K562 (cell line): Measurements from ENCODE around the gene TMEM59. TPM values are rescaled to one million over a fixed set of nuclear protein-coding genes. Genes with fewer than 3 reads are reported as not detected.
"Not testable (repeated sequence)": the region's sequence is repeated elsewhere in the genome, so short reads cannot be mapped to it uniquely, and the experiment has no call there.

Experiments used
- ATAC-seq: fragments of 200-7000 bp; cut with Tn5 transposase; 3 replicates; pipeline ENCODE4 v1.9.1; 2020; ENCODE audit warnings: moderate library complexity
- BruUV-seq: library from RNA; stranded (reverse); fragments of 400-500 nt; replicated peaks from 2 replicates; lab custom pipeline; 2021; lab: Mats Ljungman, UMichigan
- CTCF ChIA-PET: fragments of 300-600 bp; formaldehyde crosslinking; extraction: SDS; loops from one replicate; lab custom pipeline; 2021; ENCODE audit warnings: low intra/inter-chr PET ratio; lab: Yijun Ruan, JAX
- POLR2A ChIA-PET: fragments of 300-600, 350-650 bp; sonication (Branson Sonifier 250); formaldehyde crosslinking; extraction: SDS; loops from one replicate; lab custom pipeline; 2021; ENCODE audit warnings: antibody characterized with exemption, inconsistent platforms; lab: Yijun Ruan, JAX
- DNase-seq, 4 experiments: peaks; one replicate each; pipeline versions ENCODE4 v3.0.0 to v3.0.0-alpha.2; 2011 to 2018; ENCODE audit warnings: low spot score in 3 of 4, mixed read lengths in 3 of 4; ENCODE audit errors: extremely low read depth in 1 of 4
- FAIRE-seq: peaks from 2 replicates; lab custom pipeline; 2011; peaks lifted over from hg19 to GRCh38; lab: Jason Lieb, UNC
- H2AFZ ChIP-seq: 2 replicates; pipeline ENCODE4 v1.6.0; 2011; ENCODE audit warnings: low read depth, low read length, control low read depth, inconsistent platforms
- H3K27ac ChIP-seq: fragments of 200-600 bp; 3 replicates; pipeline ENCODE4 v1.8.0; 2011; ENCODE audit warnings: low read depth, mild to moderate bottlenecking, control low read depth, inconsistent platforms, low read length, moderate library complexity, mixed read lengths; ENCODE audit errors: extremely low read depth
- H3K27me3 ChIP-seq, 2 experiments: fragments of 300-600 bp in 1 of 2; 2 replicates in 1 of 2; 3 replicates in 1 of 2; pipeline versions ENCODE4 v1.6.0 to v1.8.0; 2011; ENCODE audit warnings: inconsistent platforms in 2 of 2, low read length in 2 of 2, mild to moderate bottlenecking in 1 of 2, mixed read lengths in 1 of 2, moderate library complexity in 1 of 2; ENCODE audit not compliant: control insufficient read depth in 2 of 2, insufficient read depth in 2 of 2
- H3K36me3 ChIP-seq: fragments of 300-600 bp; 3 replicates; pipeline ENCODE4 v1.8.0; 2011; ENCODE audit warnings: mild to moderate bottlenecking, low read length, inconsistent platforms; ENCODE audit not compliant: control insufficient read depth, insufficient read depth
- H3K4me1 ChIP-seq, 2 experiments: fragments of 200-600 bp in 1 of 2; replicated peaks in 1 of 2; 2 replicates in 1 of 2; 3 replicates in 1 of 2; pipeline versions ENCODE4 v1.5.1 to v1.8.0; 2011; ENCODE audit warnings: inconsistent platforms in 2 of 2, low read length in 2 of 2, mild to moderate bottlenecking in 1 of 2, mixed read lengths in 1 of 2, moderate library complexity in 1 of 2; ENCODE audit not compliant: control insufficient read depth in 2 of 2, insufficient read depth in 2 of 2
- H3K4me2 ChIP-seq: 2 replicates; pipeline ENCODE4 v1.6.1; 2011; ENCODE audit warnings: low read length, control low read depth, inconsistent platforms, mixed read lengths; ENCODE audit not compliant: insufficient read depth
- H3K4me3 ChIP-seq: fragments of 200-600 bp; sonication (generic), shearing (Covaris generic); 2 replicates; pipeline ENCODE4 v1.5.1; 2016; ENCODE audit warnings: control low read depth, inconsistent platforms
- H3K79me2 ChIP-seq: fragments of 200-600 bp; 3 replicates; pipeline ENCODE4 v1.8.0; 2011; ENCODE audit warnings: low read length, inconsistent platforms; ENCODE audit not compliant: control insufficient read depth, insufficient read depth
- H3K9ac ChIP-seq, 2 experiments: 2 replicates each; pipeline versions ENCODE4 v1.6.0 to v1.6.1; 2011; ENCODE audit warnings: low read depth in 2 of 2, low read length in 2 of 2, control low read depth in 1 of 2, inconsistent platforms in 1 of 2, mild to moderate bottlenecking in 1 of 2, mixed read lengths in 1 of 2; ENCODE audit not compliant: insufficient read depth in 1 of 2
- H3K9me1 ChIP-seq: one replicate; pipeline ENCODE4 v1.6.0; 2011; ENCODE audit warnings: inconsistent platforms, mild to moderate bottlenecking, low read length, moderate library complexity; ENCODE audit not compliant: control insufficient read depth, insufficient read depth
- H3K9me3 ChIP-seq: replicated peaks from 2 replicates; pipeline ENCODE4 v1.5.1; 2011; ENCODE audit warnings: low read depth, low read length, inconsistent platforms; ENCODE audit not compliant: control insufficient read depth, insufficient read depth
- H4K20me1 ChIP-seq: replicated peaks from 2 replicates; pipeline ENCODE4 v1.6.1; 2011; ENCODE audit warnings: low read length, inconsistent platforms, mixed read lengths; ENCODE audit not compliant: control insufficient read depth, insufficient read depth
- HNRNPH1 ChIP-seq: fragments of 200-400 bp; formaldehyde crosslinking; optimal IDR thresholded peaks from 2 replicates; pipeline ENCODE3; 2017; ENCODE audit warnings: low read depth, mild to moderate bottlenecking, low read length, moderate library complexity
- JUN ChIP-seq, 2 experiments: sonication (generic) in 1 of 2; formaldehyde crosslinking in 1 of 2; IDR thresholded peaks; 2 replicates each; pipeline versions ENCODE4 v1.6.1 to v1.8.0; 2012 to 2022; ENCODE audit warnings: borderline replicate concordance in 2 of 2, mild to moderate bottlenecking in 2 of 2, improper control_type of control experiment in 1 of 2, low read depth in 1 of 2, low read length in 1 of 2, missing genetic modification reagents in 1 of 2
- RAD21 ChIP-seq, 2 experiments: fragments of 250-450 bp in 1 of 2; fragments of 450-650 bp in 1 of 2; sonication (Bioruptor Pico) in 1 of 2; formaldehyde crosslinking in 1 of 2; IDR thresholded peaks in 1 of 2; conservative IDR thresholded peaks in 1 of 2; 2 replicates each; pipeline versions ENCODE4 v1.4.0 to v1.8.0; 2020 to 2022; ENCODE audit warnings: mild to moderate bottlenecking in 2 of 2, moderate library complexity in 1 of 2
- RBM14 ChIP-seq: fragments of 200-400 bp; formaldehyde crosslinking; IDR thresholded peaks from 2 replicates; pipeline ENCODE4 v1.6.1; 2018; ENCODE audit warnings: low read depth, mild to moderate bottlenecking, low read length, moderate library complexity, borderline replicate concordance; ENCODE audit not compliant: insufficient read depth
- YY1 ChIP-seq, 3 experiments: IDR thresholded peaks; 2 replicates each; pipeline ENCODE4 v1.6.1; 2011; ENCODE audit warnings: low read length in 2 of 3, mild to moderate bottlenecking in 2 of 3, moderate library complexity in 2 of 3, borderline replicate concordance in 1 of 3, control low read depth in 1 of 3, low read depth in 1 of 3; ENCODE audit not compliant: insufficient read depth in 3 of 3, insufficient replicate concordance in 2 of 3, control insufficient read depth in 1 of 3, insufficient read length in 1 of 3; ENCODE audit errors: extremely low read depth in 1 of 3
- ZBTB12 ChIP-seq: fragments of 250-450 bp; sonication (Bioruptor Pico); IDR thresholded peaks from 2 replicates; pipeline ENCODE4 v1.4.0; 2020
- ZBTB7A ChIP-seq: IDR thresholded peaks from 2 replicates; pipeline ENCODE4 v1.6.1; 2011; ENCODE audit warnings: low read depth, mild to moderate bottlenecking, low read length, moderate library complexity, borderline replicate concordance; ENCODE audit not compliant: control insufficient read depth
- ZNF146 ChIP-seq: IDR thresholded peaks from one replicate; pipeline ENCODE4 v1.6.1; 2018; ENCODE audit warnings: missing compliant biosample characterization; ENCODE audit not compliant: unreplicated experiment
- ZNF277 ChIP-seq: fragments of 250-450 bp; sonication (Bioruptor Pico); IDR thresholded peaks from 2 replicates; pipeline ENCODE4 v1.8.0; 2022; ENCODE audit warnings: inconsistent platforms, mild to moderate bottlenecking, moderate library complexity, borderline replicate concordance
- ZNF408 ChIP-seq: fragments of 250-450 bp; sonication (Bioruptor Pico); IDR thresholded peaks from 2 replicates; pipeline ENCODE4 v1.4.0; 2020; ENCODE audit warnings: low read depth, mild to moderate bottlenecking, moderate library complexity
- ZNF780A ChIP-seq: fragments of 250-450 bp; sonication (Bioruptor Pico); IDR thresholded peaks from 2 replicates; pipeline ENCODE4 v1.5.0; 2021; ENCODE audit warnings: mild to moderate bottlenecking
- WGBS: fragments of 100-300 bp; shearing (Covaris generic); methylation state at CpG from one replicate; pipeline ENCODE4 v1.1.6; 2016; ENCODE audit warnings: low coverage, mixed read lengths; ENCODE audit not compliant: insufficient coverage; ENCODE audit errors: missing lambda C conversion rate; 5-methylcytosine and 5-hydroxymethylcytosine counted together
- in situ Hi-C: fragments of 300-500 bp; cut with MboI; formaldehyde crosslinking; loops from 4 replicates; pipeline ENCODE4 v1.15.0; 2018; ENCODE audit warnings: inconsistent platforms, mixed read lengths
- intact Hi-C: fragments of 100-400 bp; cut with micrococcal nuclease; formaldehyde crosslinking; loops from 2 replicates; pipeline ENCODE4 v1.14.2; 2022
- polyA plus RNA-seq, 8 experiments: library from polyadenylated mRNA; depleted of rRNA in 4 of 8; stranded (reverse) in 5 of 8; unstranded in 3 of 8; fragments of >200 nt; fragmentation: Nextera tagmentation in 2 of 8; fragmentation: Illumina TruSeq in 1 of 8; extraction: Ambion mirVana in 2 of 8; extraction: Trizol in 1 of 8; gene quantifications; 2 replicates each; pipeline versions ENCODE4 v1.2.1 to v1.2.3, GENCODE V29; 2011 to 2014; ENCODE audit warnings: inconsistent platforms in 1 of 8, missing spikeins in 1 of 8
- total RNA-seq, 7 experiments: library from RNA; depleted of rRNA in 6 of 7; stranded (reverse); fragments of >200 nt in 6 of 7; fragmentation: Illumina TruSeq in 2 of 7; extraction: Trizol in 2 of 7; gene quantifications; 2 replicates each; pipeline versions ENCODE4 v1.2.1 to v1.2.3, GENCODE V29; 2011 to 2021; ENCODE audit warnings: low replicate concordance in 1 of 7

TMEM59 gene
- total and polyA plus RNA-seq, 9 of the 15 experiments (the other 6 are each of a cell fraction or from before 2014, with no cell fraction given) = 93.1 to 316 (median 151) TPM

GRCh38 chr1:54024811-54025210 lies 28.2 kb downstream of the TMEM59 start:
- H3K4me3 ChIP-seq, H3K79me2 ChIP-seq, H4K20me1 ChIP-seq, FAIRE-seq, H3K4me2 ChIP-seq, H3K9me1 ChIP-seq, ATAC-seq, H3K27me3 ChIP-seq, H3K9me3 ChIP-seq, H2AFZ ChIP-seq, H3K4me1 ChIP-seq, H3K36me3 ChIP-seq, intact Hi-C loops, H3K27ac ChIP-seq, BruUV-seq, in situ Hi-C loops, H3K9ac ChIP-seq, CTCF ChIA-PET, DNase-seq: not testable (repeated sequence)
- TF ChIP-seq ZNF146 (CRISPR knock-in tag) = peak; percentile 58
- POLR2A ChIA-PET = interaction anchor here (0.8 kb wide), 1 partner anchor 23 kb away, joined by 3 read pairs; no protein-coding TSS in a partner anchor
- 0% methylated on average over 1 of the region's 1 CpG for WGBS

- no peak overlapping the region for H3K4me2 ChIP-seq
- no peaks in the 10 kb centered on the region for H3K9me1 ChIP-seq
- no peak for DNase-seq
- in situ Hi-C loops = no loop called here
- H2AFZ ChIP-seq = no peak overlapping the region
- FAIRE-seq = no peak
- no peak for ATAC-seq
- CTCF ChIA-PET = no interaction called here
- H3K79me2 ChIP-seq = no peaks in the 10 kb centered on the region
- H3K4me1 ChIP-seq = no peaks in the 10 kb centered on the region; a peak in 1 of 5 replicates
- H3K36me3 ChIP-seq = no peaks in the 10 kb centered on the region
- no peaks in the 10 kb centered on the region for H3K9me3 ChIP-seq
- H4K20me1 ChIP-seq = no peaks in the 10 kb centered on the region
- no peak overlapping the region for H3K27ac ChIP-seq
- WGBS = 2% methylated on average over 2 of the region's 2 CpGs
- intact Hi-C loops = no loop called here
- no peak overlapping the region for H3K9ac ChIP-seq
- peaks cover 5 to 10% of the 10 kb centered on the region in 2 experiments; a peak in 4 of 5 replicates for H3K27me3 ChIP-seq
- POLR2A ChIA-PET = interaction anchor here (1.0 kb wide), 1 partner anchor 10 kb away, joined by 3 read pairs; no protein-coding TSS in a partner anchor
- BruUV-seq = no TSS peak
- H3K4me3 ChIP-seq = no peak overlapping the region
- TF ChIP-seq YY1 (IDR thresholded peaks at IDR 0.05; ENCODE audit: borderline replicate concordance in 1 of 3, control insufficient read depth in 1 of 3, extremely low read depth in 1 of 3, insufficient read depth in 3 of 3, insufficient read length in 1 of 3, insufficient replicate concordance in 2 of 3, low read depth in 1 of 3, low read length in 2 of 3) (no peak), ZNF408 (CRISPR knock-in tag) (no peak), ZBTB7A (no peak), HNRNPH1 (no peak), ZBTB12 (CRISPR knock-in tag) (no peak), ZNF780A (CRISPR knock-in tag) (no peak), ZNF277 (CRISPR knock-in tag) (no peak), JUN (IDR thresholded peaks at IDR 0.05; ENCODE audit: borderline replicate concordance, low read depth, low read length) (no peak), JUN (CRISPR knock-in tag; IDR thresholded peaks at IDR 0.05; ENCODE audit: borderline replicate concordance) (no peak), RAD21 (CRISPR knock-in tag; conservative IDR thresholded peaks at IDR 0.05 in 1 of 2, IDR thresholded peaks at IDR 0.05 in 1 of 2) (no peak), RBM14 (no peak)
Observed at GRCh38 chr1:54024358-54024757, 28.6 kb downstream of the TMEM59 start.
